ENCODE data around the gene CLECL1.

The CLECL1 gene

GRCh38 chr12:9732921-9733461, at the start of gene CLECL1:
CLECL1 (minus strand) TSS chr12:9733097.
- DNase-seq (ENCODE audit: low read depth) = no peak

- no peak for DNase-seq (ENCODE audit: low read depth)
Observed at GRCh38 chr12:9781360-9781759, 48.5 kb upstream of the CLECL1 start.

- no peak for DNase-seq (ENCODE audit: low read depth)
Observed at GRCh38 chr12:9779209-9779608, 46.3 kb upstream of the CLECL1 start.

GRCh38 chr12:9776781-9777180, 43.9 kb upstream of the CLECL1 start:
- no peak for DNase-seq (ENCODE audit: low read depth)

GRCh38 chr12:9773216-9773877, 40.5 kb upstream of the CLECL1 start:
- no peak for DNase-seq (ENCODE audit: low read depth)

- no peak for DNase-seq (ENCODE audit: low read depth)
Observed at GRCh38 chr12:9763025-9763424, 30.1 kb upstream of the CLECL1 start.

GRCh38 chr12:9762369-9762768, 29.5 kb upstream of the CLECL1 start:
- no peak for DNase-seq (ENCODE audit: low read depth)

- DNase-seq (ENCODE audit: low read depth) = no peak
Observed at GRCh38 chr12:9761419-9761781, 28.5 kb upstream of the CLECL1 start.

GRCh38 chr12:9760699-9761418, 28.0 kb upstream of the CLECL1 start, which contains the start of gene CD69:
CD69 (minus strand) TSS chr12:9760901; CDS start chr12:9760820, 81 bp downstream.
- DNase-seq (ENCODE audit: low read depth) = no peak

GRCh38 chr12:9760120-9760519, 27.2 kb upstream of the CLECL1 start:
- DNase-seq (ENCODE audit: low read depth) = no peak

GRCh38 chr12:9759694-9760093, 26.8 kb upstream of the CLECL1 start:
- no peak for DNase-seq (ENCODE audit: low read depth)

GRCh38 chr12:9758119-9758518, 25.2 kb upstream of the CLECL1 start:
- no peak for DNase-seq (ENCODE audit: low read depth)

GRCh38 chr12:9757433-9758025, 24.6 kb upstream of the CLECL1 start:
- DNase-seq (ENCODE audit: low read depth) = no peak

GRCh38 chr12:9756706-9757105, 23.8 kb upstream of the CLECL1 start:
- no peak for DNase-seq (ENCODE audit: low read depth)

GRCh38 chr12:9756170-9756569, 23.3 kb upstream of the CLECL1 start:
- no peak for DNase-seq (ENCODE audit: low read depth)

- DNase-seq (ENCODE audit: low read depth) = no peak
Observed at GRCh38 chr12:9755567-9755966, 22.7 kb upstream of the CLECL1 start.

GRCh38 chr12:9755035-9755434, 22.1 kb upstream of the CLECL1 start:
- no peak for DNase-seq (ENCODE audit: low read depth)

GRCh38 chr12:9754099-9754927, 21.4 kb upstream of the CLECL1 start:
- DNase-seq (ENCODE audit: low read depth) = no peak

GRCh38 chr12:9753498-9753897, 20.6 kb upstream of the CLECL1 start:
- DNase-seq (ENCODE audit: low read depth) = no peak

- DNase-seq (ENCODE audit: low read depth) = no peak
Observed at GRCh38 chr12:9753073-9753472, 20.2 kb upstream of the CLECL1 start.

GRCh38 chr12:9752145-9752933, 19.4 kb upstream of the CLECL1 start:
- no peak for DNase-seq (ENCODE audit: low read depth)

Data from GM04503 (cell line).